Psoas muscle (tissue), 8 donors: ENCODE results near the gene GIT1. TPM values are rescaled to one million over a fixed set of nuclear protein-coding genes. Genes with fewer than 3 reads are reported as not detected.

Experiments
- ATAC-seq, 4 donors: fragments of 200-7000 bp; cut with Tn5 transposase; one replicate each; pipeline ENCODE4 v1.9.1; 2020; ENCODE audit warnings: moderate library complexity in 3 of 4, mild to moderate bottlenecking in 2 of 4
- DNase-seq, 2 donors: peaks; one replicate each; pipeline ENCODE4 v3.0.0-alpha.2; 2020
- H3K27ac ChIP-seq: fragments of 200-600 bp; one replicate; pipeline ENCODE4 v1.8.0; 2022
- H3K27me3 ChIP-seq, 3 donors: fragments of 200-600 bp in 1 of 3; one replicate each; pipeline versions ENCODE4 v1.6.1 to v1.8.0; 2013 to 2022; ENCODE audit warnings: low read length in 2 of 3, mild to moderate bottlenecking in 2 of 3, moderate library complexity in 1 of 3; ENCODE audit not compliant: insufficient read depth in 3 of 3
- H3K36me3 ChIP-seq, 2 donors: fragments of 200-600 bp in 1 of 2; one replicate each; pipeline versions ENCODE4 v1.6.1 to v1.8.0; 2013 to 2022; ENCODE audit warnings: low read depth in 1 of 2, mild to moderate bottlenecking in 1 of 2, moderate library complexity in 1 of 2; ENCODE audit not compliant: insufficient read depth in 1 of 2
- H3K4me1 ChIP-seq: fragments of 200-600 bp; one replicate; pipeline ENCODE4 v1.8.0; 2022
- H3K4me3 ChIP-seq: fragments of 200-600 bp; one replicate; pipeline ENCODE4 v1.8.0; 2022; ENCODE audit warnings: mild to moderate bottlenecking
- H3K9me3 ChIP-seq: fragments of 200-600 bp; one replicate; pipeline ENCODE4 v1.8.0; 2022
- CTCF ChIP-seq: fragments of 200-600 bp; IDR thresholded peaks from one replicate; pipeline ENCODE4 v1.8.0; 2022; ENCODE audit warnings: antibody characterized with exemption
- WGBS, 3 donors: extraction: QIAGEN DNeasy Blood & Tissue Kit; methylation state at CpG; one replicate each; pipeline versions ENCODE4 v1.1.6 to v1.1.7; 2013; 5-methylcytosine and 5-hydroxymethylcytosine counted together
- intact Hi-C, 2 donors: fragments of 100-400 bp; cut with DNase I; formaldehyde crosslinking; loops; one replicate each; pipeline versions ENCODE4 v1.11.0 to v1.14.2; 2022
- polyA plus RNA-seq, 3 donors: library from polyadenylated mRNA; stranded (reverse); fragments of 200-250 nt; gene quantifications; one replicate each; pipeline ENCODE4 v1.2.3, GENCODE V29; 2013
- total RNA-seq, 4 donors: library from RNA; stranded (reverse); fragmentation: NEBNext Ultra II Directional in 2 of 4; extraction: Animal tissue kit (Norgen Biotek cat#: 25700) in 2 of 4; gene quantifications; one replicate each; pipeline versions ENCODE4 v1.2.1 to v1.2.4, GENCODE V29; 2021 to 2023
- donor health status: healthy with polysubstance abuse.
- donor health status: DM: no; HTN: no; CAD: no; lungs with moderate emphysema.
- donor health status: Bipolar disorder and iron deficiency.
- donor health status: healthy.
- donor health status: DM: yes; HTN: yes; CAD: no.
- donor health status: DM: no; HTN: no; CAD: no.
- donor health status: DM: no; HTN: no; CAD: no.
- donor health status: DM: yes; HTN: yes; CAD: no.

GIT1 gene
- total and polyA plus RNA-seq, 7 donors, result 24.3 to 46.0 (median 33.5) TPM

- no peak overlapping the region for H3K27ac ChIP-seq
- intact Hi-C loops, result loop anchor here in 1 of 2 donors (2.0 kb wide), 1 partner anchor 515 kb away; no protein-coding TSS in a partner anchor
- no peak overlapping the region for H3K4me3 ChIP-seq
- H3K27me3 ChIP-seq, result no peaks in the 10 kb centered on the region
- WGBS, 3 donors, result 59 to 68% (median 64%) methylated on average over 22 of the region's 22 CpGs
- H3K36me3 ChIP-seq, result peaks cover 0 to 93% of the 10 kb centered on the region in 2 donors
- ATAC-seq, result no peak
- H3K9me3 ChIP-seq, result no peaks in the 10 kb centered on the region
- TF ChIP-seq CTCF, result no peak
- peaks cover 10% of the 10 kb centered on the region for H3K4me1 ChIP-seq
- peak; percentile 49 to 50 for DNase-seq
Observed at GRCh38 chr17:29577385-29578211, 11.8 kb downstream of the GIT1 start.

- Histone ChIP-seq H3K4me3 (no peak overlapping the region), H3K27me3 (no peaks in the 10 kb centered on the region), H3K9me3 (no peaks in the 10 kb centered on the region), H3K27ac (no peak overlapping the region), H3K36me3 (peaks cover 0 to 87% of the 10 kb centered on the region in 2 donors), H3K4me1 (peaks cover 15% of the 10 kb centered on the region)
- no peak for ATAC-seq
- no peak for TF ChIP-seq CTCF
- intact Hi-C loops, result no loop called here
- DNase-seq, result peak in 1 of 2 donors; percentile 48
- WGBS, 3 donors, result 84 to 90% (median 86%) methylated on average over 9 of the region's 9 CpGs
Observed at GRCh38 chr17:29577001-29577370, 12.5 kb downstream of the GIT1 start.

GRCh38 chr17:29576214-29577000 lies 13.0 kb downstream of the GIT1 start:
- Histone ChIP-seq H3K4me3 (no peak overlapping the region), H3K36me3 (peaks cover 0 to 81% of the 10 kb centered on the region in 2 donors), H3K4me1 (peaks cover 16% of the 10 kb centered on the region), H3K9me3 (no peaks in the 10 kb centered on the region), H3K27me3 (no peaks in the 10 kb centered on the region), H3K27ac (no peak overlapping the region)
- ATAC-seq, result no peak
- no peak for TF ChIP-seq CTCF
- WGBS, 3 donors, result 86 to 90% (median 90%) methylated on average over 36 to 37 of the region's 37 CpGs
- intact Hi-C loops, result no loop called here
- peak in 1 of 2 donors; percentile 50 for DNase-seq

GRCh38 chr17:29575511-29576213 lies 13.8 kb downstream of the GIT1 start:
- H3K9me3 ChIP-seq, result no peaks in the 10 kb centered on the region
- 86 to 92% (median 89%) methylated on average over 28 of the region's 28 CpGs for WGBS, 3 donors
- peaks cover 11% of the 10 kb centered on the region for H3K4me1 ChIP-seq
- DNase-seq, result no peak
- no peak overlapping the region for H3K4me3 ChIP-seq
- intact Hi-C loops, result no loop called here
- H3K27me3 ChIP-seq, result no peaks in the 10 kb centered on the region
- no peak for TF ChIP-seq CTCF
- ATAC-seq, result no peak
- H3K27ac ChIP-seq, result no peak overlapping the region
- peaks cover 0 to 73% of the 10 kb centered on the region in 2 donors for H3K36me3 ChIP-seq
